Endothelial cell of umbilical vein (primary cell): ENCODE results near the gene MLC1.

ENCODE experiments used
- EZH2 ChIP-seq: IDR thresholded peaks from 2 replicates; pipeline ENCODE4 v1.6.1; 2012; ENCODE audit warnings: borderline replicate concordance, low read depth, mild to moderate bottlenecking, moderate library complexity, low read length, inconsistent platforms; ENCODE audit not compliant: severe bottlenecking
- FOS ChIP-seq: IDR thresholded peaks from 2 replicates; pipeline ENCODE4 v1.6.1; 2011; ENCODE audit warnings: mild to moderate bottlenecking, low read length, moderate library complexity, borderline replicate concordance; ENCODE audit not compliant: insufficient read depth
- GATA2 ChIP-seq: IDR thresholded peaks from 2 replicates; pipeline ENCODE4 v1.7.0; 2011; ENCODE audit warnings: low read depth, mild to moderate bottlenecking, moderate library complexity, mixed read lengths, low read length; ENCODE audit not compliant: insufficient read length, insufficient read depth
- POLR2A ChIP-seq: IDR thresholded peaks from 2 replicates; pipeline ENCODE4 v1.6.1; 2012; ENCODE audit warnings: low read depth, mild to moderate bottlenecking, control low read depth, low read length
- POLR2AphosphoS5 ChIP-seq: IDR thresholded peaks from 2 replicates; pipeline ENCODE4 v1.6.1; 2012; ENCODE audit warnings: low read depth, mild to moderate bottlenecking, control low read depth, low read length, moderate library complexity; ENCODE audit not compliant: insufficient read depth
- TF ChIP-seq, protein P1 (sequence below), 2 donors: IDR thresholded peaks; 1 replicate in 1 of 2; 2 replicates in 1 of 2; pipeline ENCODE4 v1.5.1; 2011; ENCODE audit warnings: low read length in 2 of 2, mild to moderate bottlenecking in 2 of 2, moderate library complexity in 2 of 2, control low read depth in 1 of 2, inconsistent platforms in 1 of 2, low read depth in 1 of 2; ENCODE audit not compliant: insufficient read depth in 1 of 2; ENCODE audit errors: extremely low read depth in 1 of 2
- TF ChIP-seq, protein P2 (sequence below): IDR thresholded peaks from 2 replicates; pipeline ENCODE4 v1.6.1; 2011; ENCODE audit not compliant: insufficient read depth, insufficient read length

DNA sequence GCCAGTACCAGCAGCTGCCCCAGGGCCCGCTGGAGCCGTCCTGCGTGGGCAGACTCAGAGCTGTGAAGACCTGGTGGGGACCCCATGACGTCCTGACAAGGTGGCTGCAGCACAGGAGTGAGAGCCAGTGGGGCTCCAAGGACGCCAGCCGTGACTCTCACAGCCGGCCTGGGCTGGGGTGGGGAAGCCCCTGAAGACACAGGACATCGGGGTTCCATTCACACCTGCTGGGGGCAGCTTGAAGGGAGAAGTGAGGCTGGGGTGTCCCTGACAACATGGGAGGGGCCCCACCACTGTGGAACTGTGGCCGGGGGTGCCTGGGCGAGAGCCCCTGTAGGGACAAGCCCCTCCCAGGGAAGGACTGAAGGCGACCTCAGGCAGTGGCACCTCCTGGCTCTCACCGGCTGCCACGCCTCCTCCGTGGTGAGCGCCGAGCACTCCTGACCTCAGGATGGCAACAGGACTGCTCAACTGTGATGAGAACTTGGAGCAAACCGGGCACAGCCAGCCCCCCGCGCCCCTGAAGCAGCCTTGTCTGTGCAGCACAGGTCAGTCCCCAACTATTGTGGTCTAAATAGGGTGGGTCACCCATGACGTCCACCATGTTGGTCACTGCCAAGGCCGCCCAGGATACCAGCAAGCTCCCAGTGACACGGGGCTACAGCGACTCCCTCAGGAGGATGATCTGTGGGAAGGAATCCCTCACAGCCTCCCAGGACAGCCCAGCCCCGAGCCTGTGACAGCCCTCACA is 49.9 kb downstream of the MLC1 start:
- TF ChIP-seq POLR2AphosphoS5 = no peak
- TF ChIP-seq, protein P1, sequence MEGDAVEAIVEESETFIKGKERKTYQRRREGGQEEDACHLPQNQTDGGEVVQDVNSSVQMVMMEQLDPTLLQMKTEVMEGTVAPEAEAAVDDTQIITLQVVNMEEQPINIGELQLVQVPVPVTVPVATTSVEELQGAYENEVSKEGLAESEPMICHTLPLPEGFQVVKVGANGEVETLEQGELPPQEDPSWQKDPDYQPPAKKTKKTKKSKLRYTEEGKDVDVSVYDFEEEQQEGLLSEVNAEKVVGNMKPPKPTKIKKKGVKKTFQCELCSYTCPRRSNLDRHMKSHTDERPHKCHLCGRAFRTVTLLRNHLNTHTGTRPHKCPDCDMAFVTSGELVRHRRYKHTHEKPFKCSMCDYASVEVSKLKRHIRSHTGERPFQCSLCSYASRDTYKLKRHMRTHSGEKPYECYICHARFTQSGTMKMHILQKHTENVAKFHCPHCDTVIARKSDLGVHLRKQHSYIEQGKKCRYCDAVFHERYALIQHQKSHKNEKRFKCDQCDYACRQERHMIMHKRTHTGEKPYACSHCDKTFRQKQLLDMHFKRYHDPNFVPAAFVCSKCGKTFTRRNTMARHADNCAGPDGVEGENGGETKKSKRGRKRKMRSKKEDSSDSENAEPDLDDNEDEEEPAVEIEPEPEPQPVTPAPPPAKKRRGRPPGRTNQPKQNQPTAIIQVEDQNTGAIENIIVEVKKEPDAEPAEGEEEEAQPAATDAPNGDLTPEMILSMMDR (IDR thresholded peaks at IDR 0.05; ENCODE audit: extremely low read depth in 1 of 2, insufficient read depth in 1 of 2, low read depth in 1 of 2, low read length in 2 of 2) = no peak
- no peak for TF ChIP-seq EZH2
- TF ChIP-seq, protein P2, sequence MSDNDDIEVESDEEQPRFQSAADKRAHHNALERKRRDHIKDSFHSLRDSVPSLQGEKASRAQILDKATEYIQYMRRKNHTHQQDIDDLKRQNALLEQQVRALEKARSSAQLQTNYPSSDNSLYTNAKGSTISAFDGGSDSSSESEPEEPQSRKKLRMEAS = no peak
- TF ChIP-seq POLR2A = no peak
- TF ChIP-seq GATA2 = no peak
- no peak for TF ChIP-seq FOS
